Limb (tissue), 2 donors: ENCODE data around the gene RAPGEFL1.
"Not testable (repeated sequence)": the region's sequence is repeated elsewhere in the genome, so short reads cannot be mapped to it uniquely, and the experiment has no call there.

Source experiments
- DNase-seq, 2 donors: peaks; one replicate each; pipeline ENCODE4 v3.0.0-alpha.2; 2016; ENCODE audit errors: extremely low spot score in 2 of 2

Gene RAPGEFL1

GRCh38 chr17:40174514-40174913 is 2.8 kb upstream of the RAPGEFL1 start:
- DNase-seq: no peak

- DNase-seq: no peak
Observed at GRCh38 chr17:40175928-40176753, 1.1 kb upstream of the RAPGEFL1 start.

- no peak for DNase-seq
Observed at GRCh38 chr17:40176754-40177110, 538 bp upstream of the RAPGEFL1 start.

- no peak for DNase-seq
Observed at GRCh38 chr17:40178021-40178601, 841 bp downstream of the RAPGEFL1 start.

- DNase-seq: no peak
Observed at GRCh38 chr17:40178660-40179059, 1.4 kb downstream of the RAPGEFL1 start.

GRCh38 chr17:40179923-40180659 is 2.8 kb downstream of the RAPGEFL1 start:
- no peak for DNase-seq

GRCh38 chr17:40180694-40181093 is 3.4 kb downstream of the RAPGEFL1 start:
- no peak for DNase-seq

GRCh38 chr17:40181205-40181604 is 3.9 kb downstream of the RAPGEFL1 start:
- DNase-seq: no peak

- no peak for DNase-seq
Observed at GRCh38 chr17:40182606-40183005, 5.3 kb downstream of the RAPGEFL1 start.

- DNase-seq: no peak
Observed at GRCh38 chr17:40187238-40187637, 10.0 kb downstream of the RAPGEFL1 start.

- no peak for DNase-seq
Observed at GRCh38 chr17:40188694-40189093, 11.4 kb downstream of the RAPGEFL1 start.

GRCh38 chr17:40190197-40191021 is 13.1 kb downstream of the RAPGEFL1 start:
- DNase-seq: no peak

GRCh38 chr17:40191237-40192208 is 14.3 kb downstream of the RAPGEFL1 start:
- peak; percentile 18 to 76 for DNase-seq

GRCh38 chr17:40192961-40193360 is 15.7 kb downstream of the RAPGEFL1 start:
- DNase-seq: no peak

- no peak for DNase-seq
Observed at GRCh38 chr17:40194821-40195220, 17.6 kb downstream of the RAPGEFL1 start.

GRCh38 chr17:40197550-40197949 is 20.3 kb downstream of the RAPGEFL1 start:
- no peak for DNase-seq

- DNase-seq: not testable (repeated sequence)
Observed at GRCh38 chr17:40197965-40198456, 20.7 kb downstream of the RAPGEFL1 start.

GRCh38 chr17:40198576-40198975 is 21.3 kb downstream of the RAPGEFL1 start:
- DNase-seq: no peak

GRCh38 chr17:40203131-40203530 is 25.9 kb downstream of the RAPGEFL1 start:
- DNase-seq: no peak

- not testable (repeated sequence) for DNase-seq
Observed at GRCh38 chr17:40206193-40206592, 28.9 kb downstream of the RAPGEFL1 start.
